SK-N-SH treated with all-trans-retinoic acid at 6 μM for 48 hours (cell line): ENCODE data around the gene AFAP1.

ENCODE experiments used
- ATAC-seq: fragments of 200-7000 bp; cut with Tn5 transposase; 3 replicates; pipeline ENCODE4 v1.9.1; 2020; ENCODE audit warnings: mild to moderate bottlenecking, moderate library complexity
- ARNTL ChIP-seq: fragments of 450-650 bp; formaldehyde crosslinking; IDR thresholded peaks from 2 replicates; pipeline ENCODE4 v1.5.0; 2020; ENCODE audit warnings: low read depth, mild to moderate bottlenecking, moderate library complexity, borderline replicate concordance
- BACH2 ChIP-seq: fragments of 250-450 bp; sonication (Bioruptor Pico); IDR thresholded peaks from 2 replicates; pipeline ENCODE4 v1.9.0; 2021; ENCODE audit warnings: mild to moderate bottlenecking, borderline replicate concordance
- CSDC2 ChIP-seq: fragments of 250-450 bp; sonication (Bioruptor Pico); IDR thresholded peaks from 2 replicates; pipeline ENCODE4 v1.5.0; 2020; ENCODE audit warnings: mild to moderate bottlenecking, moderate library complexity
- ESRRG ChIP-seq: fragments of 250-450 bp; sonication (Bioruptor Pico); IDR thresholded peaks from 2 replicates; pipeline ENCODE4 v1.6.1; 2021; ENCODE audit warnings: mild to moderate bottlenecking
- GLIS3 ChIP-seq: fragments of 250-450 bp; sonication (Bioruptor Pico); IDR thresholded peaks from 2 replicates; pipeline ENCODE4 v1.5.0; 2020; ENCODE audit warnings: mild to moderate bottlenecking, moderate library complexity
- OSR1 ChIP-seq: fragments of 250-450 bp; sonication (Bioruptor Pico); IDR thresholded peaks from 2 replicates; pipeline ENCODE4 v1.8.0; 2022; ENCODE audit warnings: moderate library complexity, mild to moderate bottlenecking, inconsistent platforms
- SNAI2 ChIP-seq: fragments of 250-450 bp; sonication (Bioruptor Pico); IDR thresholded peaks from 2 replicates; pipeline ENCODE4 v1.5.0; 2020; ENCODE audit warnings: mild to moderate bottlenecking, moderate library complexity
- TOX ChIP-seq: fragments of 250-450 bp; sonication (Bioruptor Pico); IDR thresholded peaks from 2 replicates; pipeline ENCODE4 v1.8.0; 2021; ENCODE audit warnings: mild to moderate bottlenecking, moderate library complexity, borderline replicate concordance
- ZFP3 ChIP-seq: fragments of 250-450 bp; sonication (Bioruptor Pico); IDR thresholded peaks from 2 replicates; pipeline ENCODE4 v1.5.0; 2020; ENCODE audit warnings: mild to moderate bottlenecking, moderate library complexity
- ZFP30 ChIP-seq: fragments of 450-650 bp; formaldehyde crosslinking; IDR thresholded peaks from 2 replicates; pipeline ENCODE4 v1.5.0; 2022; ENCODE audit warnings: mild to moderate bottlenecking, moderate library complexity
- ZNF565 ChIP-seq: fragments of 450-650 bp; formaldehyde crosslinking; conservative IDR thresholded peaks from 2 replicates; pipeline ENCODE4 v1.5.0; 2020; ENCODE audit warnings: low read depth, mild to moderate bottlenecking, moderate library complexity
- ZNF70 ChIP-seq: fragments of 450-650 bp; formaldehyde crosslinking; IDR thresholded peaks from 2 replicates; pipeline ENCODE4 v1.5.0; 2020; ENCODE audit warnings: mild to moderate bottlenecking, moderate library complexity
- ZNF8 ChIP-seq: fragments of 450-650 bp; formaldehyde crosslinking; IDR thresholded peaks from 2 replicates; pipeline ENCODE4 v1.5.0; 2020; ENCODE audit warnings: mild to moderate bottlenecking, moderate library complexity
- TF ChIP-seq, protein P1 (sequence below): fragments of 250-450 bp; sonication (Bioruptor Pico); IDR thresholded peaks from 2 replicates; pipeline ENCODE4 v1.8.0; 2021; ENCODE audit warnings: low read depth, mild to moderate bottlenecking, moderate library complexity, borderline replicate concordance
- TF ChIP-seq, protein P2 (sequence below): fragments of 250-450 bp; sonication (Bioruptor Pico); IDR thresholded peaks from 2 replicates; pipeline ENCODE4 v1.5.1; 2020; ENCODE audit warnings: low read depth, mild to moderate bottlenecking, moderate library complexity
- TF ChIP-seq, protein P3 (sequence below): fragments of 250-450 bp; sonication (Bioruptor Pico); IDR thresholded peaks from 2 replicates; pipeline ENCODE4 v1.5.0; 2020; ENCODE audit warnings: mild to moderate bottlenecking, moderate library complexity
- TF ChIP-seq, protein P4 (sequence below): fragments of 250-450 bp; sonication (Bioruptor Pico); IDR thresholded peaks from 2 replicates; pipeline ENCODE4 v1.8.0; 2020; ENCODE audit warnings: mild to moderate bottlenecking, moderate library complexity, borderline replicate concordance
- TF ChIP-seq, protein P5 (sequence below): fragments of 250-450 bp; sonication (Bioruptor Pico); IDR thresholded peaks from 2 replicates; pipeline ENCODE4 v1.5.1; 2021; ENCODE audit warnings: mild to moderate bottlenecking, moderate library complexity

The AFAP1 gene

DNA sequence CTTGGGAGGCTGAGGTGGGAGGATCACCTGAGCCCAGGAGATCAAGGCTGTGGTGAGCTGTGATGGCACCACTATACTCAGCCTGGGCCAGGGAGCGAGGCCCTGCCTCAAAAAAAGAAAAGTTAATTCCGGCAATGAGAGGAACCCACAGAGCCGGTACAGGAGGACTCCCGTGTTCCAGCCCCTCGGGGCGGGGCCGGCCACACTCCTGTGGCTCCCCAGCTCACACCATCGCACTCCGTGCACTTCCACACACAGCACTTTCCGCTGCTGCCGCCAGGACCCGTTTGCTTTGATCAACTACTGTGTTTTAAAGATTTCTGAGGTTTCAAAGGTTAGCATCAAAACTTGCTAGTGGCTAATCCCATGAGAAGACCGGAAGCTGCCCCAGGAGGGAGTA lies 171.7 kb downstream of the AFAP1 start:
- TF ChIP-seq, protein P1, sequence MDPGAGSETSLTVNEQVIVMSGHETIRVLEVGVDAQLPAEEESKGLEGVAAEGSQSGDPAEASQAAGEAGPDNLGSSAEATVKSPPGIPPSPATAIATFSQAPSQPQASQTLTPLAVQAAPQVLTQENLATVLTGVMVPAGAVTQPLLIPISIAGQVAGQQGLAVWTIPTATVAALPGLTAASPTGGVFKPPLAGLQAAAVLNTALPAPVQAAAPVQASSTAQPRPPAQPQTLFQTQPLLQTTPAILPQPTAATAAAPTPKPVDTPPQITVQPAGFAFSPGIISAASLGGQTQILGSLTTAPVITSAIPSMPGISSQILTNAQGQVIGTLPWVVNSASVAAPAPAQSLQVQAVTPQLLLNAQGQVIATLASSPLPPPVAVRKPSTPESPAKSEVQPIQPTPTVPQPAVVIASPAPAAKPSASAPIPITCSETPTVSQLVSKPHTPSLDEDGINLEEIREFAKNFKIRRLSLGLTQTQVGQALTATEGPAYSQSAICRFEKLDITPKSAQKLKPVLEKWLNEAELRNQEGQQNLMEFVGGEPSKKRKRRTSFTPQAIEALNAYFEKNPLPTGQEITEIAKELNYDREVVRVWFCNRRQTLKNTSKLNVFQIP (CRISPR knock-in tag), result no peak
- TF ChIP-seq OSR1 (no peak), ESRRG (CRISPR knock-in tag) (no peak), GLIS3 (CRISPR knock-in tag) (no peak), ZNF70 (CRISPR knock-in tag) (no peak), ZNF565 (no peak), TOX (CRISPR knock-in tag) (no peak)
- TF ChIP-seq, protein P2, sequence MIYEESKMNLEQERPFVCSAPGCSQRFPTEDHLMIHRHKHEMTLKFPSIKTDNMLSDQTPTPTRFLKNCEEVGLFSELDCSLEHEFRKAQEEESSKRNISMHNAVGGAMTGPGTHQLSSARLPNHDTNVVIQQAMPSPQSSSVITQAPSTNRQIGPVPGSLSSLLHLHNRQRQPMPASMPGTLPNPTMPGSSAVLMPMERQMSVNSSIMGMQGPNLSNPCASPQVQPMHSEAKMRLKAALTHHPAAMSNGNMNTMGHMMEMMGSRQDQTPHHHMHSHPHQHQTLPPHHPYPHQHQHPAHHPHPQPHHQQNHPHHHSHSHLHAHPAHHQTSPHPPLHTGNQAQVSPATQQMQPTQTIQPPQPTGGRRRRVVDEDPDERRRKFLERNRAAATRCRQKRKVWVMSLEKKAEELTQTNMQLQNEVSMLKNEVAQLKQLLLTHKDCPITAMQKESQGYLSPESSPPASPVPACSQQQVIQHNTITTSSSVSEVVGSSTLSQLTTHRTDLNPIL (CRISPR knock-in tag), result no peak
- TF ChIP-seq, protein P3, sequence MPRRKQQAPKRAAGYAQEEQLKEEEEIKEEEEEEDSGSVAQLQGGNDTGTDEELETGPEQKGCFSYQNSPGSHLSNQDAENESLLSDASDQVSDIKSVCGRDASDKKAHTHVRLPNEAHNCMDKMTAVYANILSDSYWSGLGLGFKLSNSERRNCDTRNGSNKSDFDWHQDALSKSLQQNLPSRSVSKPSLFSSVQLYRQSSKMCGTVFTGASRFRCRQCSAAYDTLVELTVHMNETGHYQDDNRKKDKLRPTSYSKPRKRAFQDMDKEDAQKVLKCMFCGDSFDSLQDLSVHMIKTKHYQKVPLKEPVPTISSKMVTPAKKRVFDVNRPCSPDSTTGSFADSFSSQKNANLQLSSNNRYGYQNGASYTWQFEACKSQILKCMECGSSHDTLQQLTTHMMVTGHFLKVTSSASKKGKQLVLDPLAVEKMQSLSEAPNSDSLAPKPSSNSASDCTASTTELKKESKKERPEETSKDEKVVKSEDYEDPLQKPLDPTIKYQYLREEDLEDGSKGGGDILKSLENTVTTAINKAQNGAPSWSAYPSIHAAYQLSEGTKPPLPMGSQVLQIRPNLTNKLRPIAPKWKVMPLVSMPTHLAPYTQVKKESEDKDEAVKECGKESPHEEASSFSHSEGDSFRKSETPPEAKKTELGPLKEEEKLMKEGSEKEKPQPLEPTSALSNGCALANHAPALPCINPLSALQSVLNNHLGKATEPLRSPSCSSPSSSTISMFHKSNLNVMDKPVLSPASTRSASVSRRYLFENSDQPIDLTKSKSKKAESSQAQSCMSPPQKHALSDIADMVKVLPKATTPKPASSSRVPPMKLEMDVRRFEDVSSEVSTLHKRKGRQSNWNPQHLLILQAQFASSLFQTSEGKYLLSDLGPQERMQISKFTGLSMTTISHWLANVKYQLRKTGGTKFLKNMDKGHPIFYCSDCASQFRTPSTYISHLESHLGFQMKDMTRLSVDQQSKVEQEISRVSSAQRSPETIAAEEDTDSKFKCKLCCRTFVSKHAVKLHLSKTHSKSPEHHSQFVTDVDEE (CRISPR knock-in tag), result no peak
- no peak for ATAC-seq

DNA sequence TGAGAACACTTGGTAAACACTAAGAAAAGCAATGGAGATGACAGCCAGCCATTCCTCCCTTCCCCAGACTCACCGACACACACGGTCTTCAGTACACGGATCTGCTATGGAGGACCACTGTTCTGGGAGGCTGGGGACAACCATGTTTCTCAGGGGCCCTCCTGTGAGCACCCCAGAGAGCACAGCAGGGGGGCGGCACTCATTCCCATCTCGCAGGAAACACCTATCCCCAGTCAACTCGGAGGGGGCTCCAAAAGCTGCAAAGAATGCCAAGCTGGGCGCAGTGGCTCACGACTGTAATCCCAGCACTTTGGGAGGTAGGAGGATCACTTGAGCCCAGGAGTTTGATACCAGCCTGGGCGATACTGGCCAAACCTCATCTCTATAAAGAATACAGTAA lies 172.1 kb downstream of the AFAP1 start:
- no peak for ATAC-seq
- TF ChIP-seq SNAI2 (CRISPR knock-in tag), result no peak
- TF ChIP-seq ZFP3 (CRISPR knock-in tag), result no peak
- no peak for TF ChIP-seq CSDC2 (CRISPR knock-in tag)
- TF ChIP-seq, protein P4, sequence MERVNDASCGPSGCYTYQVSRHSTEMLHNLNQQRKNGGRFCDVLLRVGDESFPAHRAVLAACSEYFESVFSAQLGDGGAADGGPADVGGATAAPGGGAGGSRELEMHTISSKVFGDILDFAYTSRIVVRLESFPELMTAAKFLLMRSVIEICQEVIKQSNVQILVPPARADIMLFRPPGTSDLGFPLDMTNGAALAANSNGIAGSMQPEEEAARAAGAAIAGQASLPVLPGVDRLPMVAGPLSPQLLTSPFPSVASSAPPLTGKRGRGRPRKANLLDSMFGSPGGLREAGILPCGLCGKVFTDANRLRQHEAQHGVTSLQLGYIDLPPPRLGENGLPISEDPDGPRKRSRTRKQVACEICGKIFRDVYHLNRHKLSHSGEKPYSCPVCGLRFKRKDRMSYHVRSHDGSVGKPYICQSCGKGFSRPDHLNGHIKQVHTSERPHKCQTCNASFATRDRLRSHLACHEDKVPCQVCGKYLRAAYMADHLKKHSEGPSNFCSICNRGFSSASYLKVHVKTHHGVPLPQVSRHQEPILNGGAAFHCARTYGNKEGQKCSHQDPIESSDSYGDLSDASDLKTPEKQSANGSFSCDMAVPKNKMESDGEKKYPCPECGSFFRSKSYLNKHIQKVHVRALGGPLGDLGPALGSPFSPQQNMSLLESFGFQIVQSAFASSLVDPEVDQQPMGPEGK, result no peak
- TF ChIP-seq ZFP30 (CRISPR knock-in tag), result no peak
- TF ChIP-seq ESRRG (CRISPR knock-in tag), result no peak
- no peak for TF ChIP-seq ZNF70 (CRISPR knock-in tag)

DNA sequence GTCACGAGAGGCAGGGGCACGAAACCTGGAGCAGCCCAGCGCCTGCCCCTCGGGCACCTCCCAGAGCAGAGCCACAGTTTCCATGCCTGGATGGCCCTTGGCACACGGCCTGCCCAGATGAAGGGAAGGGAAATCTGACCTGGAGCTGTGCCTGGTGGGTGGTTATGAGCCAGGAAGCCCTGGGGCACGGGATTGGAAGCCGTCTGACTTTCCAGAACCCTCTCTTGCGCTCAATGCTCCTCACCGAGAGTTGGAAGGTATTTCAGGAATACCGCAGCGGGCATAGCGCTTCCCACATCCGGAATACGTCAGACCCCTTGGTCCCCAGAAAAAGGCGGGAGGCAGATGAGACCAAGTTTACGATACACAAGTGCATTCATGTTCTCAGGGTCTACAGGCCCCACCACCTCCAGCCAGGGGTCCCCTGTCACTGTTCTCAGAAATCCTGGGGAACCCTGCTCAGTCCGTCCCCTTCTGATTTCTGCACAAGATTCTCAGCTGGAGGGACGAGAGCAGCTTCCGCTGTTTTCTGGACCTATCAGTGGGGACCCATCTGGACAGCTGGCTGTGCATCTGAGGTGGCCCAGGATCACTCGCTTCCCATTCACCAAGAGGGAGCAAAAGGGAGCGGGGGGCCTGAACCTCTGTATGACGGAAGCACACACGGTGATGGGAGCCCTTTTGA lies 172.9 kb downstream of the AFAP1 start:
- ATAC-seq, result no peak

More for the DNA sequence above, 172.9 kb downstream of the AFAP1 start:
- TF ChIP-seq ZNF70 (CRISPR knock-in tag) (no peak), BACH2 (CRISPR knock-in tag) (no peak), OSR1 (no peak), ZNF565 (no peak), ZNF8 (no peak), ESRRG (CRISPR knock-in tag) (no peak), ZFP3 (CRISPR knock-in tag) (no peak), ARNTL (no peak), TOX (CRISPR knock-in tag) (no peak), ZFP30 (CRISPR knock-in tag) (no peak)
- TF ChIP-seq, protein P2 (CRISPR knock-in tag), result no peak
- TF ChIP-seq, protein P5, sequence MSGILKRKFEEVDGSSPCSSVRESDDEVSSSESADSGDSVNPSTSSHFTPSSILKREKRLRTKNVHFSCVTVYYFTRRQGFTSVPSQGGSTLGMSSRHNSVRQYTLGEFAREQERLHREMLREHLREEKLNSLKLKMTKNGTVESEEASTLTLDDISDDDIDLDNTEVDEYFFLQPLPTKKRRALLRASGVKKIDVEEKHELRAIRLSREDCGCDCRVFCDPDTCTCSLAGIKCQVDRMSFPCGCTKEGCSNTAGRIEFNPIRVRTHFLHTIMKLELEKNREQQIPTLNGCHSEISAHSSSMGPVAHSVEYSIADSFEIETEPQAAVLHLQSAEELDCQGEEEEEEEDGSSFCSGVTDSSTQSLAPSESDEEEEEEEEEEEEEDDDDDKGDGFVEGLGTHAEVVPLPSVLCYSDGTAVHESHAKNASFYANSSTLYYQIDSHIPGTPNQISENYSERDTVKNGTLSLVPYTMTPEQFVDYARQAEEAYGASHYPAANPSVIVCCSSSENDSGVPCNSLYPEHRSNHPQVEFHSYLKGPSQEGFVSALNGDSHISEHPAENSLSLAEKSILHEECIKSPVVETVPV (CRISPR knock-in tag), result no peak
